HAP-1 (cell line): Measurements from ENCODE around the gene PVR.
"Not testable (repeated sequence)": the region's sequence is repeated elsewhere in the genome, so short reads cannot be mapped to it uniquely, and the experiment has no call there.

Experiments used
- DNase-seq, 2 experiments: peaks; one replicate each; pipeline ENCODE4 v3.0.0-alpha.2; 2016 to 2020; ENCODE audit warnings: low spot score in 2 of 2
- H3K27me3 ChIP-seq: fragments of 250-450 bp; sonication (Bioruptor Pico); 2 replicates; pipeline ENCODE4 v1.5.1; 2020; ENCODE audit warnings: low read depth, mild to moderate bottlenecking, moderate library complexity
- H3K36me3 ChIP-seq: fragments of 250-450 bp; sonication (Bioruptor Pico); replicated peaks from 2 replicates; pipeline ENCODE4 v1.5.1; 2020; ENCODE audit warnings: mild to moderate bottlenecking
- H3K4me1 ChIP-seq: fragments of 250-450 bp; sonication (Bioruptor Pico); 2 replicates; pipeline ENCODE4 v1.5.1; 2020; ENCODE audit warnings: mild to moderate bottlenecking
- H3K4me3 ChIP-seq: fragments of 250-450 bp; sonication (Bioruptor Pico); 2 replicates; pipeline ENCODE4 v1.5.1; 2020; ENCODE audit warnings: mild to moderate bottlenecking, moderate library complexity
- H3K9me3 ChIP-seq: fragments of 250-450 bp; sonication (Bioruptor Pico); 2 replicates; pipeline ENCODE4 v1.5.1; 2020; ENCODE audit warnings: mild to moderate bottlenecking, moderate library complexity
- in situ Hi-C: fragments of 300-500 bp; cut with MboI; formaldehyde crosslinking; loops from 3 replicates; pipeline ENCODE4 v1.14.3; 2020; ENCODE audit warnings: low sequenced_read_pairs, inconsistent platforms, mixed read lengths

The PVR gene

DNA sequence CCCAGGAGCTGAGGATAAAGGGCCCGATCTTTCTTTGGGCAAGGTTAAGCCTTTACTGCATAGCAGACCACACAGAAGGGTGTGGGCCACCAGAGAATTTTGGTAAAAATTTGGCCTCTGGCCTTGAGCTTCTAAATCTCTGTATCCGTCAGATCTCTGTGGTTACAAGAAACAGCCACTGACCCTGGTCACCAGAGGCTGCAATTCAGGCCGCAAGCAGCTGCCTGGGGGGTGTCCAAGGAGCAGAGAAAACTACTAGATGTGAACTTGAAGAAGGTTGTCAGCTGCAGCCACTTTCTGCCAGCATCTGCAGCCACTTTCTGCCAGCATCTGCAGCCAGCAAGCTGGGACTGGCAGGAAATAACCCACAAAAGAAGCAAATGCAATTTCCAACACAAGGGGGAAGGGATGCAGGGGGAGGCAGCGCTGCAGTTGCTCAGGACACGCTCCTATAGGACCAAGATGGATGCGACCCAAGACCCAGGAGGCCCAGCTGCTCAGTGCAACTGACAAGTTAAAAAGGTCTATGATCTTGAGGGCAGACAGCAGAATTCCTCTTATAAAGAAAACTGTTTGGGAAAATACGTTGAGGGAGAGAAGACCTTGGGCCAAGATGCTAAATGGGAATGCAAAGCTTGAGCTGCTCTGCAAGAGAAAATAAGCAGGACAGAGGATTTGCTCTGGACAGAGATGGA, 19.1 kb downstream of the PVR start:
- H3K9me3 ChIP-seq, result no peaks in the 10 kb centered on the region
- H3K4me3 ChIP-seq, result no peak overlapping the region
- in situ Hi-C loops, result no loop called here
- DNase-seq, result no peak
- no peaks in the 10 kb centered on the region; the same call in 1 of the 2 replicates for H3K4me1 ChIP-seq
- H3K27me3 ChIP-seq, result no peaks in the 10 kb centered on the region
- H3K36me3 ChIP-seq, result peaks cover 63% of the 10 kb centered on the region

GRCh38 chr19:44663996-44664395, 20.3 kb downstream of the PVR start:
- H3K4me3 ChIP-seq, result no peak overlapping the region
- in situ Hi-C loops, result no loop called here
- peaks cover 52% of the 10 kb centered on the region for H3K36me3 ChIP-seq
- H3K27me3 ChIP-seq, result no peaks in the 10 kb centered on the region
- DNase-seq, result no peak
- H3K9me3 ChIP-seq, result no peaks in the 10 kb centered on the region
- no peaks in the 10 kb centered on the region; the same call in 1 of the 2 replicates for H3K4me1 ChIP-seq

DNA sequence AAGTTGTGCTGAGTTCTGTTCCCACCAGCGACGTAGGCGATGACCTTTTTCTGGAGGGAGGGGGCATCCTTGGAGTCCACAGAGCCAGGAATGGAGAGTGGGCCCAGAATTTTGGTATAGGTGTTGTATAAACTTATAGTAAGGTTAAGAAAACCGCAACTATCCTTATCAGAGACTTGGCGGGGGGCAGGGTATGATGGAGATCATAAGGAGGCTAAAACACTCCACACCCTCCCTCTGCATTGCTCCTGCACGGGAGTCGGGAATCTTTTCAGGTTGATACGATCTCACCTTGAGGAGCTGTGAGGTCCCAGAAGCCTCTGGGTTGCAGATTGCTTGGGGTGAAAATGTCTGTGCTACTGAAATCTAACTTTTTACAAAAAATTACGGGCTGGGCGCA, 21.3 kb downstream of the PVR start:
- Histone ChIP-seq H3K4me1 (no peaks in the 10 kb centered on the region; the same call in 1 of the 2 replicates), H3K36me3 (peaks cover 42% of the 10 kb centered on the region), H3K4me3 (no peak overlapping the region), H3K9me3 (no peaks in the 10 kb centered on the region), H3K27me3 (no peaks in the 10 kb centered on the region)
- no peak for DNase-seq
- in situ Hi-C loops, result no loop called here

- Histone ChIP-seq H3K4me3 (no peak overlapping the region), H3K4me1 (no peaks in the 10 kb centered on the region; the same call in 1 of the 2 replicates), H3K27me3 (no peaks in the 10 kb centered on the region), H3K36me3 (peaks cover 22% of the 10 kb centered on the region), H3K9me3 (no peaks in the 10 kb centered on the region)
- DNase-seq, result peak in 1 of 2 experiments; percentile 18
- in situ Hi-C loops, result no loop called here
These were observed 23.3 kb downstream of the PVR start for GRCh38 chr19:44666852-44667556.

- H3K36me3 ChIP-seq, result peaks cover 5% of the 10 kb centered on the region
- H3K9me3 ChIP-seq, result no peaks in the 10 kb centered on the region
- in situ Hi-C loops, result no loop called here
- H3K4me1 ChIP-seq, result no peaks in the 10 kb centered on the region; the same call in 1 of the 2 replicates
- no peak for DNase-seq
- no peaks in the 10 kb centered on the region for H3K27me3 ChIP-seq
- no peak overlapping the region for H3K4me3 ChIP-seq
These were observed 25.5 kb downstream of the PVR start for GRCh38 chr19:44668985-44669764.

- H3K4me3 ChIP-seq, H3K36me3 ChIP-seq, DNase-seq, H3K4me1 ChIP-seq, in situ Hi-C loops, H3K27me3 ChIP-seq, H3K9me3 ChIP-seq: not testable (repeated sequence)
These were observed 26.3 kb downstream of the PVR start for GRCh38 chr19:44670027-44670426.

DNA sequence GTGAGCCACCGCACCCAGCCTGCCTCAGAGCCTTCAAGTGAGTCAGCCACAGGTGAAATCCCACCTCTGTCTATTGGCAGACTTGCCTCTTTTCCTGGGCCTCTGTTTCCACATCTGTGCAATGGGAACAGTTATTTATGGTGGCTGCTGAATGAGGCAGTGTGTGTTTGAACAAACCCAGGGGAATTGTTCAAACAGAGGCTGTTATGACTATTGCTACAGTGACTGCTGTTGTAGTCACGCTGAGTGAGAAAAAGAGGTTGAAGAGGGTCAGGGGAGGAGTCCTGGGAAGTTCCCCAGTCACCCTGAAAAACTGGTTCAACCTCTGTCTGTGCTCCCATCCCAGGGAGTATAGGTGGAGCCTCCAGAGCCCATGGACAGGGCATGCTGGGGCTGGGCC, 27.7 kb downstream of the PVR start, which contains the start of gene CEACAM19:
TSS of gene CEACAM19 (plus strand) at position 83 of the 400 bp plus-strand sequence. CDS start 450 bp downstream, outside the sequence.
- H3K9me3 ChIP-seq, result no peaks in the 10 kb centered on the region
- no peak within 1 kb of the TSS for H3K4me3 ChIP-seq
- DNase-seq, result no peak
- in situ Hi-C loops, result no loop called here
- H3K27me3 ChIP-seq, result no peaks in the 10 kb centered on the region
- no peaks in the 10 kb centered on the region; the same call in 1 of the 2 replicates for H3K4me1 ChIP-seq
- no peaks in the 10 kb centered on the region for H3K36me3 ChIP-seq

GRCh38 chr19:44672226-44672625, 28.5 kb downstream of the PVR start:
- Histone ChIP-seq H3K4me1 (peaks cover 6% of the 10 kb centered on the region), H3K27me3 (no peaks in the 10 kb centered on the region), H3K4me3 (no peak overlapping the region), H3K9me3 (no peaks in the 10 kb centered on the region), H3K36me3 (no peaks in the 10 kb centered on the region)
- in situ Hi-C loops, result no loop called here
- DNase-seq, result no peak

DNA sequence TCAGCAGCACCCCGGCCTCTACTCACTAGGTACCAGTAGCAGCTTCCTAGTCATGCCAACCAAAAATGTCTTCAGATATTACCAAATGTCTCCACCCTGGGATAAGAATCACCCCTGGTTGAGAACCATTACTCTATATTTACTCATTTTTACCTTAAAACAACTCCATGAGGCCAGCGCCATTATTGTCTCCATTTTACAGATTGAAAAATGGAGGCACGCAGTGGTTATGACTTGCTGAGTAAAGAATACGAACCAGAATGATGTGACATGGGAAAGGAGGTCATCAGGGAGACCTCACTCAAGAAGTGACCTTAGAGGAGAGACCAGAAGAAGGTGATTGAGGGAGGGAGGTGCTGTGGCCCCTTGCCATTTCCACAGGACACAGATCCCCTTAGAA, 29.8 kb downstream of the PVR start:
- in situ Hi-C loops, result no loop called here
- no peaks in the 10 kb centered on the region for H3K9me3 ChIP-seq

GRCh38 chr19:44675521-44675920, 31.8 kb downstream of the PVR start:
- in situ Hi-C loops, result no loop called here
- no peak overlapping the region for H3K4me3 ChIP-seq
- H3K27me3 ChIP-seq, result no peaks in the 10 kb centered on the region
- no peaks in the 10 kb centered on the region for H3K36me3 ChIP-seq
- peaks cover 10% of the 10 kb centered on the region for H3K4me1 ChIP-seq
- no peaks in the 10 kb centered on the region for H3K9me3 ChIP-seq
- no peak for DNase-seq

More for the DNA sequence above, 29.8 kb downstream of the PVR start:
- no peaks in the 10 kb centered on the region for H3K27me3 ChIP-seq
- no peak overlapping the region for H3K4me3 ChIP-seq
- H3K36me3 ChIP-seq, result no peaks in the 10 kb centered on the region
- no peak for DNase-seq
- peaks cover 10% of the 10 kb centered on the region for H3K4me1 ChIP-seq

GRCh38 chr19:44677019-44677811, 33.5 kb downstream of the PVR start:
- H3K9me3 ChIP-seq, result no peaks in the 10 kb centered on the region
- no peak overlapping the region for H3K4me3 ChIP-seq
- peaks cover 10% of the 10 kb centered on the region for H3K4me1 ChIP-seq
- DNase-seq, result peak; percentile 63 to 75
- no peaks in the 10 kb centered on the region for H3K27me3 ChIP-seq
- in situ Hi-C loops, result no loop called here
- H3K36me3 ChIP-seq, result no peaks in the 10 kb centered on the region

GRCh38 chr19:44680536-44680935, 36.8 kb downstream of the PVR start:
- Histone ChIP-seq H3K4me3 (no peak overlapping the region), H3K27me3 (no peaks in the 10 kb centered on the region), H3K36me3 (no peaks in the 10 kb centered on the region), H3K4me1 (peaks cover 21% of the 10 kb centered on the region), H3K9me3 (no peaks in the 10 kb centered on the region)
- in situ Hi-C loops, result no loop called here
- DNase-seq, result no peak
